Panc1 (cell line): Measurements from ENCODE around the gene L3MBTL3. TPM values are rescaled to one million over a fixed set of nuclear protein-coding genes. Genes with fewer than 3 reads are reported as not detected.

Source experiments
- ATAC-seq: fragments of 200-7000 bp; cut with Tn5 transposase; 2 replicates; pipeline ENCODE4 v1.9.1; 2020; ENCODE audit warnings: mild to moderate bottlenecking, moderate library complexity
- BruUV-seq: library from RNA; stranded (reverse); fragments of 400-500 nt; replicated peaks from 2 replicates; lab custom pipeline; 2021; lab: Mats Ljungman, UMichigan
- CTCF ChIA-PET: fragments of 300-600 bp; sonication (Branson Sonifier 250); formaldehyde crosslinking; loops from one replicate; lab custom pipeline; 2022; ENCODE audit warnings: antibody characterized with exemption; lab: Charles Lee
- POLR2A ChIA-PET: fragments of 300-600 bp; sonication (Branson Sonifier 250); formaldehyde crosslinking; loops from one replicate; lab custom pipeline; 2022; ENCODE audit warnings: antibody characterized with exemption; lab: Charles Lee
- DNase-seq: peaks from one replicate; pipeline ENCODE4 v3.0.0-alpha.2; 2010; ENCODE audit warnings: low read depth, low spot score
- H3K27ac ChIP-seq: 2 replicates; pipeline ENCODE4 v1.5.1; 2011; ENCODE audit warnings: mild to moderate bottlenecking, low read length, inconsistent platforms
- H3K27me3 ChIP-seq: fragments of 200-500 bp; sonication (Bioruptor generic); 2 replicates; pipeline ENCODE4 v1.6.0; 2014; ENCODE audit warnings: low read length, inconsistent platforms; ENCODE audit not compliant: control insufficient read depth, insufficient read depth
- H3K36me3 ChIP-seq: fragments of 200-500 bp; sonication (Bioruptor generic); 2 replicates; pipeline ENCODE4 v1.5.1; 2014; ENCODE audit warnings: inconsistent platforms, mild to moderate bottlenecking, low read length, moderate library complexity; ENCODE audit not compliant: control insufficient read depth, insufficient read depth
- H3K4me1 ChIP-seq: 2 replicates; pipeline ENCODE4 v1.5.1; 2011; ENCODE audit warnings: inconsistent platforms, mild to moderate bottlenecking, low read length, moderate library complexity; ENCODE audit not compliant: control insufficient read depth, insufficient read depth
- H3K4me3 ChIP-seq, 2 experiments: 2 replicates each; pipeline ENCODE4 v1.5.1; 2011 to 2012; ENCODE audit warnings: low read depth in 2 of 2, low read length in 2 of 2, mild to moderate bottlenecking in 2 of 2, inconsistent platforms in 1 of 2, moderate library complexity in 1 of 2
- H3K9me3 ChIP-seq: fragments of 200-500 bp; sonication (Bioruptor generic); 2 replicates; pipeline ENCODE4 v1.5.1; 2014; ENCODE audit warnings: low read depth, mild to moderate bottlenecking, inconsistent platforms, low read length, moderate library complexity; ENCODE audit not compliant: control insufficient read depth, insufficient read depth
- POLR2AphosphoS5 ChIP-seq: IDR thresholded peaks from 2 replicates; pipeline ENCODE4 v1.6.1; 2012; ENCODE audit warnings: mild to moderate bottlenecking, low read depth, low read length, moderate library complexity
- SIN3A ChIP-seq: IDR thresholded peaks from 2 replicates; pipeline ENCODE4 v1.6.1; 2012; ENCODE audit warnings: low read depth, mild to moderate bottlenecking, low read length, moderate library complexity, borderline replicate concordance; ENCODE audit not compliant: insufficient read depth
- TCF7L2 ChIP-seq: IDR thresholded peaks from 2 replicates; pipeline ENCODE4 v1.6.1; 2011; ENCODE audit warnings: mild to moderate bottlenecking, low read depth, low read length, inconsistent platforms
- in situ Hi-C: cut with HindIII; loops from 2 replicates; pipeline ENCODE4 v1.10.0; 2016; ENCODE audit warnings: low sequenced_read_pairs, low pct_unique_long_range_greater_than_20kb
- intact Hi-C: fragments of 100-400 bp; cut with micrococcal nuclease; formaldehyde crosslinking; loops from one replicate; pipeline ENCODE4 v1.10.0; 2022; ENCODE audit not compliant: unreplicated experiment
- total RNA-seq: library from RNA; stranded (reverse); gene quantifications from one replicate; pipeline ENCODE4 v1.2.1, GENCODE V29; 2021; ENCODE audit not compliant: unreplicated experiment
- TF ChIP-seq, protein P1 (sequence below), 2 experiments: IDR thresholded peaks; 2 replicates each; pipeline ENCODE4 v1.6.1; 2011 to 2012; ENCODE audit warnings: low read depth in 2 of 2, control low read depth in 1 of 2, low read length in 1 of 2, mild to moderate bottlenecking in 1 of 2, moderate library complexity in 1 of 2; ENCODE audit not compliant: insufficient read depth in 1 of 2
- TF ChIP-seq, protein P2 (sequence below): fragments of 450-650 bp; IDR thresholded peaks from 2 replicates; pipeline ENCODE4 v1.5.1; 2017; ENCODE audit warnings: mild to moderate bottlenecking

The L3MBTL3 gene
- total RNA-seq, 1 experiment from 2014 or later, result 4.2 TPM

GRCh38 chr6:130027948-130028347 is 9.6 kb downstream of the L3MBTL3 start:
- no peak overlapping the region for H3K27ac ChIP-seq
- POLR2A ChIA-PET, result no interaction called here
- DNase-seq (no peak), ATAC-seq (no peak)
- TF ChIP-seq, protein P1, sequence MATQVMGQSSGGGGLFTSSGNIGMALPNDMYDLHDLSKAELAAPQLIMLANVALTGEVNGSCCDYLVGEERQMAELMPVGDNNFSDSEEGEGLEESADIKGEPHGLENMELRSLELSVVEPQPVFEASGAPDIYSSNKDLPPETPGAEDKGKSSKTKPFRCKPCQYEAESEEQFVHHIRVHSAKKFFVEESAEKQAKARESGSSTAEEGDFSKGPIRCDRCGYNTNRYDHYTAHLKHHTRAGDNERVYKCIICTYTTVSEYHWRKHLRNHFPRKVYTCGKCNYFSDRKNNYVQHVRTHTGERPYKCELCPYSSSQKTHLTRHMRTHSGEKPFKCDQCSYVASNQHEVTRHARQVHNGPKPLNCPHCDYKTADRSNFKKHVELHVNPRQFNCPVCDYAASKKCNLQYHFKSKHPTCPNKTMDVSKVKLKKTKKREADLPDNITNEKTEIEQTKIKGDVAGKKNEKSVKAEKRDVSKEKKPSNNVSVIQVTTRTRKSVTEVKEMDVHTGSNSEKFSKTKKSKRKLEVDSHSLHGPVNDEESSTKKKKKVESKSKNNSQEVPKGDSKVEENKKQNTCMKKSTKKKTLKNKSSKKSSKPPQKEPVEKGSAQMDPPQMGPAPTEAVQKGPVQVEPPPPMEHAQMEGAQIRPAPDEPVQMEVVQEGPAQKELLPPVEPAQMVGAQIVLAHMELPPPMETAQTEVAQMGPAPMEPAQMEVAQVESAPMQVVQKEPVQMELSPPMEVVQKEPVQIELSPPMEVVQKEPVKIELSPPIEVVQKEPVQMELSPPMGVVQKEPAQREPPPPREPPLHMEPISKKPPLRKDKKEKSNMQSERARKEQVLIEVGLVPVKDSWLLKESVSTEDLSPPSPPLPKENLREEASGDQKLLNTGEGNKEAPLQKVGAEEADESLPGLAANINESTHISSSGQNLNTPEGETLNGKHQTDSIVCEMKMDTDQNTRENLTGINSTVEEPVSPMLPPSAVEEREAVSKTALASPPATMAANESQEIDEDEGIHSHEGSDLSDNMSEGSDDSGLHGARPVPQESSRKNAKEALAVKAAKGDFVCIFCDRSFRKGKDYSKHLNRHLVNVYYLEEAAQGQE (IDR thresholded peaks at IDR 0.05; ENCODE audit: insufficient read depth in 1 of 2, low read depth in 2 of 2, low read length in 1 of 2), result no peak
- TF ChIP-seq, protein P2, sequence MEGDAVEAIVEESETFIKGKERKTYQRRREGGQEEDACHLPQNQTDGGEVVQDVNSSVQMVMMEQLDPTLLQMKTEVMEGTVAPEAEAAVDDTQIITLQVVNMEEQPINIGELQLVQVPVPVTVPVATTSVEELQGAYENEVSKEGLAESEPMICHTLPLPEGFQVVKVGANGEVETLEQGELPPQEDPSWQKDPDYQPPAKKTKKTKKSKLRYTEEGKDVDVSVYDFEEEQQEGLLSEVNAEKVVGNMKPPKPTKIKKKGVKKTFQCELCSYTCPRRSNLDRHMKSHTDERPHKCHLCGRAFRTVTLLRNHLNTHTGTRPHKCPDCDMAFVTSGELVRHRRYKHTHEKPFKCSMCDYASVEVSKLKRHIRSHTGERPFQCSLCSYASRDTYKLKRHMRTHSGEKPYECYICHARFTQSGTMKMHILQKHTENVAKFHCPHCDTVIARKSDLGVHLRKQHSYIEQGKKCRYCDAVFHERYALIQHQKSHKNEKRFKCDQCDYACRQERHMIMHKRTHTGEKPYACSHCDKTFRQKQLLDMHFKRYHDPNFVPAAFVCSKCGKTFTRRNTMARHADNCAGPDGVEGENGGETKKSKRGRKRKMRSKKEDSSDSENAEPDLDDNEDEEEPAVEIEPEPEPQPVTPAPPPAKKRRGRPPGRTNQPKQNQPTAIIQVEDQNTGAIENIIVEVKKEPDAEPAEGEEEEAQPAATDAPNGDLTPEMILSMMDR, result no peak
- TF ChIP-seq POLR2AphosphoS5 (no peak), TCF7L2 (no peak), SIN3A (no peak)
- no peaks in the 10 kb centered on the region for H3K9me3 ChIP-seq
- CTCF ChIA-PET, result no interaction called here
- no TSS peak for BruUV-seq
- H3K4me1 ChIP-seq, result no peaks in the 10 kb centered on the region; the same call in 1 of the 2 replicates
- H3K27me3 ChIP-seq, result no peaks in the 10 kb centered on the region
- in situ Hi-C loops, result no loop called here
- intact Hi-C loops, result no loop called here
- no peak overlapping the region for H3K4me3 ChIP-seq
- no peaks in the 10 kb centered on the region for H3K36me3 ChIP-seq

DNA sequence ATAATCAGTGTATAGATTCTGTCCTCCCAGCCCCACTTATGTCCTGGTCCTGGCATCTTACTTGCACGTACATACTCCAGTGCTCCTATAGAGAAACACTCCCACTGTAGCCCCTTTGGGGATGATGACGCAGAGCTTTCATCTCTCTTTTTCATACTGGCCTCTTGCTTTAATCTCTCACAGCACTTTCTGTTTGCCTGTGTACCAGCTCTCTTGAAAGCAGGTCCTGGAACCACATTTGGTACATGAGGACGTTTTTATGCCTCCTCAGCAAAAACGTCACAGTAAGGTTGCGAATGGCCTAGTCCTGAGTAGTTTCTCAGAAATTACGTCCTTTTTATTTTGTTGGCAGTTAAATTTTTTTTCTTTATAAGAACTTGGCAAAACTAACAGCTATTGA is 10.8 kb downstream of the L3MBTL3 start:
- in situ Hi-C loops, result no loop called here
- Histone ChIP-seq H3K4me3 (no peak overlapping the region), H3K9me3 (no peaks in the 10 kb centered on the region), H3K36me3 (no peaks in the 10 kb centered on the region), H3K4me1 (no peaks in the 10 kb centered on the region; the same call in 1 of the 2 replicates), H3K27ac (no peak overlapping the region), H3K27me3 (no peaks in the 10 kb centered on the region)
- no TSS peak for BruUV-seq
- ChIA-PET POLR2A (no interaction called here), CTCF (no interaction called here)
- intact Hi-C loops, result no loop called here
- no peak for TF ChIP-seq SIN3A
- no peak for TF ChIP-seq POLR2AphosphoS5
- no peak for TF ChIP-seq TCF7L2
- TF ChIP-seq, protein P2, result no peak
- TF ChIP-seq, protein P1 (IDR thresholded peaks at IDR 0.05; ENCODE audit: insufficient read depth in 1 of 2, low read depth in 2 of 2, low read length in 1 of 2), result no peak
- no peak for ATAC-seq
- DNase-seq, result no peak
